H9 (cell line): ENCODE results near the gene SNED1. TPM values are rescaled to one million over a fixed set of nuclear protein-coding genes. Genes with fewer than 3 reads are reported as not detected.

Source experiments
- DNase-seq: peaks from one replicate; pipeline ENCODE4 v3.0.0-alpha.2; 2017
- H2AFZ ChIP-seq: one replicate; pipeline ENCODE4 v1.6.1; 2013; ENCODE audit warnings: mild to moderate bottlenecking, low read length, control low read depth, moderate library complexity
- H2AK5ac ChIP-seq: 2 replicates; pipeline ENCODE4 v1.6.1; 2013; ENCODE audit warnings: low read length, control low read depth, mixed read lengths; ENCODE audit not compliant: insufficient read length
- H2BK120ac ChIP-seq: one replicate; pipeline ENCODE4 v1.6.1; 2013; ENCODE audit warnings: low read depth, mild to moderate bottlenecking, low read length, control low read depth, inconsistent platforms; ENCODE audit not compliant: poor library complexity, severe bottlenecking
- H2BK12ac ChIP-seq: 2 replicates; pipeline ENCODE4 v1.6.1; 2013; ENCODE audit warnings: low read length, control low read depth, mixed read lengths, low read depth; ENCODE audit not compliant: insufficient read length
- H2BK15ac ChIP-seq: 2 replicates; pipeline ENCODE4 v1.6.1; 2013; ENCODE audit warnings: low read depth, low read length, control low read depth
- H2BK20ac ChIP-seq: one replicate; pipeline ENCODE4 v1.6.1; 2013; ENCODE audit warnings: low read depth, mild to moderate bottlenecking, low read length, control low read depth, inconsistent platforms; ENCODE audit not compliant: poor library complexity, severe bottlenecking
- H2BK5ac ChIP-seq: 2 replicates; pipeline ENCODE4 v1.6.1; 2013; ENCODE audit warnings: low read length, control low read depth, mixed read lengths; ENCODE audit not compliant: insufficient read length
- H3K14ac ChIP-seq: 2 replicates; pipeline ENCODE4 v1.6.1; 2013; ENCODE audit warnings: low read length, control low read depth; ENCODE audit not compliant: insufficient read depth
- H3K18ac ChIP-seq: 2 replicates; pipeline ENCODE4 v1.6.1; 2013; ENCODE audit warnings: low read depth, mild to moderate bottlenecking, mixed read lengths, low read length, control low read depth; ENCODE audit not compliant: insufficient read length
- H3K23ac ChIP-seq: 2 replicates; pipeline ENCODE4 v1.6.1; 2013; ENCODE audit warnings: low read length, control low read depth, mixed read lengths, low read depth; ENCODE audit not compliant: insufficient read length
- H3K23me2 ChIP-seq: 2 replicates; pipeline ENCODE4 v1.6.1; 2013; ENCODE audit warnings: low read depth, mild to moderate bottlenecking, mixed read lengths, low read length, control low read depth; ENCODE audit not compliant: insufficient read length, poor library complexity, severe bottlenecking
- H3K27ac ChIP-seq: 2 replicates; pipeline ENCODE4 v1.5.1; 2013; ENCODE audit warnings: low read length, control low read depth, mixed read lengths, low read depth; ENCODE audit not compliant: insufficient read length
- H3K27me3 ChIP-seq: 2 replicates; pipeline ENCODE4 v1.6.1; 2013; ENCODE audit warnings: low read length, control low read depth, inconsistent platforms; ENCODE audit not compliant: insufficient read depth
- H3K4ac ChIP-seq: 2 replicates; pipeline ENCODE4 v1.6.1; 2013; ENCODE audit warnings: low read depth, mild to moderate bottlenecking, control low read depth, inconsistent platforms, low read length, moderate library complexity
- H3K4me1 ChIP-seq: 2 replicates; pipeline ENCODE4 v1.6.1; 2013; ENCODE audit warnings: low read length, control low read depth, inconsistent platforms; ENCODE audit not compliant: insufficient read depth
- H3K4me2 ChIP-seq: 2 replicates; pipeline ENCODE4 v1.6.1; 2013; ENCODE audit warnings: low read length, control low read depth, mixed read lengths; ENCODE audit not compliant: insufficient read length, insufficient read depth
- H3K56ac ChIP-seq: 2 replicates; pipeline ENCODE4 v1.6.1; 2013; ENCODE audit warnings: low read depth, mild to moderate bottlenecking, mixed read lengths, low read length, control low read depth; ENCODE audit not compliant: insufficient read length
- H3K79me1 ChIP-seq: 2 replicates; pipeline ENCODE4 v1.6.1; 2013; ENCODE audit warnings: low read depth, mild to moderate bottlenecking, moderate library complexity, low read length, control low read depth, inconsistent platforms; ENCODE audit not compliant: insufficient read depth, poor library complexity, severe bottlenecking
- H3K79me2 ChIP-seq: 2 replicates; pipeline ENCODE4 v1.6.1; 2013; ENCODE audit warnings: low read length, control low read depth, inconsistent platforms; ENCODE audit not compliant: insufficient read depth
- H3K9ac ChIP-seq: 2 replicates; pipeline ENCODE4 v1.6.1; 2013; ENCODE audit warnings: low read length, control low read depth, mixed read lengths; ENCODE audit not compliant: insufficient read length; ENCODE audit errors: extremely low read depth
- H3K9me3 ChIP-seq: one replicate; pipeline ENCODE4 v1.6.1; 2013; ENCODE audit warnings: low read depth, low read length, inconsistent platforms; ENCODE audit not compliant: control insufficient read depth
- H3T11ph ChIP-seq: one replicate; pipeline ENCODE4 v1.6.1; 2013; ENCODE audit warnings: mild to moderate bottlenecking, low read length, control low read depth, inconsistent platforms
- H4K20me1 ChIP-seq: one replicate; pipeline ENCODE4 v1.6.1; 2013; ENCODE audit not compliant: control insufficient read depth, insufficient read length, insufficient read depth
- H4K5ac ChIP-seq: 2 replicates; pipeline ENCODE4 v1.6.1; 2013; ENCODE audit warnings: low read depth, mild to moderate bottlenecking, mixed read lengths, low read length, control low read depth; ENCODE audit not compliant: insufficient read length
- H4K8ac ChIP-seq: replicated peaks from 2 replicates; pipeline ENCODE4 v1.6.1; 2013; ENCODE audit warnings: low read length, control low read depth, mixed read lengths, low read depth; ENCODE audit not compliant: insufficient read length
- H4K91ac ChIP-seq: 2 replicates; pipeline ENCODE4 v1.6.1; 2013; ENCODE audit warnings: low read depth, mild to moderate bottlenecking, moderate library complexity, mixed read lengths, low read length, control low read depth; ENCODE audit not compliant: insufficient read length
- H3K27ac Mint-ChIP-seq, 3 experiments: 2 replicates in 2 of 3; 3 replicates in 1 of 3; pipeline ENCODE4 v1.8.0; 2020 to 2021; ENCODE audit warnings: mixed read lengths in 3 of 3, mild to moderate bottlenecking in 1 of 3, moderate library complexity in 1 of 3
- H3K27me3 Mint-ChIP-seq: 2 replicates; pipeline ENCODE4 v1.8.0; 2021; ENCODE audit warnings: low read depth, mild to moderate bottlenecking, moderate library complexity, mixed read lengths
- H3K36me3 Mint-ChIP-seq, 3 experiments: 2 replicates in 2 of 3; 3 replicates in 1 of 3; pipeline ENCODE4 v1.8.0; 2020 to 2021; ENCODE audit warnings: low read depth in 3 of 3, mixed read lengths in 3 of 3; ENCODE audit not compliant: insufficient read depth in 1 of 3
- H3K4me1 Mint-ChIP-seq, 2 experiments: 2 replicates each; pipeline ENCODE4 v1.8.0; 2020; ENCODE audit warnings: mixed read lengths in 2 of 2
- H3K4me3 Mint-ChIP-seq, 2 experiments: 2 replicates in 1 of 2; 3 replicates in 1 of 2; pipeline ENCODE4 v1.8.0; 2020 to 2021; ENCODE audit warnings: mild to moderate bottlenecking in 2 of 2, mixed read lengths in 2 of 2, moderate library complexity in 1 of 2
- H3K9me3 Mint-ChIP-seq, 2 experiments: 2 replicates in 1 of 2; 3 replicates in 1 of 2; pipeline ENCODE4 v1.8.0; 2020; ENCODE audit warnings: mild to moderate bottlenecking in 2 of 2, mixed read lengths in 2 of 2, moderate library complexity in 1 of 2
- CTCF ChIP-seq: fragments of 200-600 bp; sonication (generic); conservative IDR thresholded peaks from 3 replicates; pipeline ENCODE4 v1.8.0; 2021; ENCODE audit warnings: antibody characterized with exemption, mild to moderate bottlenecking
- WGBS: extraction: QIAGEN DNeasy Blood & Tissue Kit; methylation state at CpG from one replicate; pipeline ENCODE4 v1.1.7; 2013; ENCODE audit warnings: missing lambda C conversion rate, low lambda C conversion rate, mixed read lengths; ENCODE audit not compliant: insufficient read length; ENCODE audit errors: extremely low coverage; 5-methylcytosine and 5-hydroxymethylcytosine counted together
- total RNA-seq: library from RNA; stranded (reverse); gene quantifications from 2 replicates; pipeline ENCODE4 v1.2.1, GENCODE V29; 2021

The SNED1 gene
- total RNA-seq, 1 experiment from 2014 or later, result 2.5 TPM

GRCh38 chr2:241010531-241011295 lies 12.3 kb downstream of the SNED1 start:
- WGBS, result no CpG with 5 or more reads among the region's 12 CpGs
- H3K56ac ChIP-seq, result no peak overlapping the region
- no peak overlapping the region for H3K27ac ChIP-seq
- H4K91ac ChIP-seq, result no peak overlapping the region
- H2AK5ac ChIP-seq, result no peak overlapping the region
- no peak overlapping the region for H3T11ph ChIP-seq
- H4K8ac ChIP-seq, result no peak overlapping the region
- H2BK12ac ChIP-seq, result no peak overlapping the region
- H2AFZ ChIP-seq, result no peak overlapping the region
- H3K4me2 ChIP-seq, result peak overlapping the region; percentile 4
- no peaks in the 10 kb centered on the region for H3K79me1 ChIP-seq
- Mint-ChIP-seq H3K4me3 (peak overlapping the region in 1 of 2 experiments; percentile 44; a peak in 1 of 5 replicates), H3K36me3 (peaks cover 3 to 6% (median 3%) of the 10 kb centered on the region in 3 experiments; a peak in 4 of 7 replicates), H3K27me3 (peaks cover 19% of the 10 kb centered on the region), H3K9me3 (peaks cover 7% of the 10 kb centered on the region in 2 experiments), H3K4me1 (peaks cover 17% of the 10 kb centered on the region in 2 experiments), H3K27ac (no peak overlapping the region)
- H2BK15ac ChIP-seq, result no peak overlapping the region
- no peaks in the 10 kb centered on the region for H3K27me3 ChIP-seq
- H3K18ac ChIP-seq, result no peak overlapping the region
- peak overlapping the region; percentile 21; the same call in 1 of the 2 replicates for H3K14ac ChIP-seq
- peak overlapping the region; percentile 51 for H2BK20ac ChIP-seq
- H3K79me2 ChIP-seq, result no peaks in the 10 kb centered on the region
- H4K20me1 ChIP-seq, result no peaks in the 10 kb centered on the region
- no peak for TF ChIP-seq CTCF
- no peak overlapping the region for H2BK120ac ChIP-seq
- H3K4ac ChIP-seq, result no peak overlapping the region
- H4K5ac ChIP-seq, result no peak overlapping the region
- no peaks in the 10 kb centered on the region; the same call in 1 of the 2 replicates for H3K4me1 ChIP-seq
- no peaks in the 10 kb centered on the region for H3K9me3 ChIP-seq
- H3K23me2 ChIP-seq, result peaks cover 5% of the 10 kb centered on the region
- H3K9ac ChIP-seq, result no peak overlapping the region
- no peak overlapping the region for H2BK5ac ChIP-seq
- no peak overlapping the region for H3K23ac ChIP-seq
- no peak for DNase-seq
